Measurements from ENCODE around the gene CDK18. TPM values are rescaled to one million over a fixed set of nuclear protein-coding genes. Genes with fewer than 3 reads are reported as not detected.

Gene CDK18
- total RNA-seq, 2 donors from 2014 or later, result 0.91 to 3.0 TPM

DNA sequence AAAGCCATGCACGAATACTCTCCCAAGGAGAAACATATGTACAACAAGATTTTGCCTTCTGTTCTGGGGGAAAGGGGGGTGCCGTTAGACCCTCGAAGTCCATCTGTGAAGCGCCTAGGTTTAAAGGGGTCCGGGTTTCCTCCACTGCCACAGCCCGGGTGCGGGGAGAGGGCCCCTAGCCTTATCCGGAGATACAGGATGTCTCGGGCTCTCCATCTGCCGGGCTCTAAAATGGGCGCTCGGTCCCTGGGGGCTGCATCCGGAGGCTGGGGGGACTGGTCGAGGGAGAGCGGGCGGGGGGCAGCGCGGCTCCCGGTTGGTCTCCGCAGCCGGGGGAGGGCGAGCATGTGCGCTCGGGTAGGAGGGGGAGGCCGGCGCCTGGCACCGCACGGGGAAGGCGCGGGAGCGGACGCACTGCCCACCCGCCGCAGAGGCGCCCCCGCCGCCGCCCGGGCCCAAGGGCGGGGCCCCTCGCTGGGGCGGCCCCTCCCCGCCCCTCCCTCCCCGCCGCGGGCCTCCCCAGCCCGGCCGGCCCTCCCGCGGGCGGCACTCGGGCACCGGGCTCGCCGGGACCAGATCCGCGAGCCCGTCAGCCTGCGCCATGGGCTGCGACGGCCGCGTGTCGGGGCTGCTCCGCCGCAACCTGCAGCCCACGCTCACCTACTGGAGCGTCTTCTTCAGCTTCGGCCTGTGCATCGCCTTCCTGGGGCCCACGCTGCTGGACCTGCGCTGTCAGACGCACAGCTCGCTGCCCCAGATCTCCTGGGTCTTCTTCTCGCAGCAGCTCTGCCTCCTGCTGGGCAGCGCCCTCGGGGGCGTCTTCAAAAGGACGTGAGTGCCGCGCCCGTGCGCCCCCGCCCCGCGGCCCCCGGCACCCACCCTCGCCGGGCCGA lies 64.2 kb downstream of the CDK18 start:
- H3K4me1 Mint-ChIP-seq, result no peaks in the 10 kb centered on the region
- H3K9me3 Mint-ChIP-seq, result no peaks in the 10 kb centered on the region
- H3K36me3 Mint-ChIP-seq (ENCODE audit: low read depth), result no peaks in the 10 kb centered on the region
- peaks cover 56% of the 10 kb centered on the region for H3K27me3 Mint-ChIP-seq
- ATAC-seq (replicated peaks), result peak; percentile 37
- H3K27ac Mint-ChIP-seq, result no peak overlapping the region
- H3K4me3 Mint-ChIP-seq, result peak overlapping the region; percentile 33

DNA sequence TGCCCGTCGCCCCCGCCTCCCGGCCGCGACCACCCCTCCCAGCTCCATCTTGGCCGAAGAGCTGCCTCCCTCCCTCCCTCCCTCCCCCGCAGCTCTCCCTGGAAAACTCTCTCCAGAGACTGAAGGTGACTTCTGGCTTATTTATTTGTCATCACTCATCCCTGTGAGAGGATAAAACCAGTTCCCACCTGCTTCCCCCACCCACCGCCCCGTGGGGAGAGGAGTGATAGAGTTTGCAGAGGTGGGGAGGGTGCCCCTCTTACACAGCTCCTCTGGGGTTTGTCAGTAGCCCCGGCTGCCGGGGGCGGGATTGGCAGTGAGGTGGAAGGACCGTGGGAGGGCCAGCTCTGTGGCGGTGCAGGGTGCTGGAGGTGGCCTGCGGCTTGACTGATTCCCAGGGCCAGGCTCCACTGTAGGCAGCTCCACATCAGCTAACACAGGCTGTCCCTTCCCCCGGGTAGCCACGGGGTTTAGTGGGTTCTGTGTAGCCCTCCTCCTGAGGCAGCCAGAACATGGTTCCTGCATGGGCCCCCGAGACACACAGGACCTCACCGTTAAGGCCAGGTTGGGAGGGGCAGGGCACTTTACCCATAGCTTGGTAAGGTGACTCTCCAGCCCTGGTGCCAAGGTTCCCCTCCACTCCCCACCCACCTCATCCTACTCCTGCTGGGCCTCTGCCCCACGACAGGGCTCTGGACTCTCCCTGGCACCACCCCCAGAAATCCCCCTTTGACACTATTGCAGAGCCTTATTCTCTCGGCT lies 65.1 kb downstream of the CDK18 start:
- ATAC-seq (replicated peaks), result no peak
- Mint-ChIP-seq H3K9me3 (no peaks in the 10 kb centered on the region), H3K36me3 (ENCODE audit: low read depth) (no peaks in the 10 kb centered on the region), H3K27me3 (peaks cover 54% of the 10 kb centered on the region), H3K27ac (no peak overlapping the region), H3K4me3 (peak overlapping the region; percentile 12), H3K4me1 (no peaks in the 10 kb centered on the region)

DNA sequence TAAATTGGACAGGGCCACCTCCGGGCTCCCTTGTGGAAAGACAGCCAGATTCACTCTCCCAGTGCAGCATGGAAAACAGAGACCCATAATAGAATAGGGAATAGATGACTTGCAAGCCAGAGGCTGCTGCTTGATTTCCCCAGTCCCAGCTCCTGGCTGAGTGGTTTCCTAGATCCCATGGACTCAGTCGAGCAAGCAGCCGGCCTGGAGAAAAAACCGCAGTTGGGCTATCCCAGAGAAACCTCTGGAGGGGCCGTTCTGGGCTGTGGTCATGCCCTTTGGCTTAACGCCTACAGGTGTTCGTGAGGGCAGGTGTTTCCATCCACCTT lies 65.7 kb downstream of the CDK18 start:
- H3K36me3 Mint-ChIP-seq (ENCODE audit: low read depth), result no peaks in the 10 kb centered on the region
- no peaks in the 10 kb centered on the region for H3K4me1 Mint-ChIP-seq
- H3K4me3 Mint-ChIP-seq, result no peak overlapping the region
- ATAC-seq (replicated peaks), result no peak
- H3K27ac Mint-ChIP-seq, result no peak overlapping the region
- H3K27me3 Mint-ChIP-seq, result peaks cover 54% of the 10 kb centered on the region
- no peaks in the 10 kb centered on the region for H3K9me3 Mint-ChIP-seq

DNA sequence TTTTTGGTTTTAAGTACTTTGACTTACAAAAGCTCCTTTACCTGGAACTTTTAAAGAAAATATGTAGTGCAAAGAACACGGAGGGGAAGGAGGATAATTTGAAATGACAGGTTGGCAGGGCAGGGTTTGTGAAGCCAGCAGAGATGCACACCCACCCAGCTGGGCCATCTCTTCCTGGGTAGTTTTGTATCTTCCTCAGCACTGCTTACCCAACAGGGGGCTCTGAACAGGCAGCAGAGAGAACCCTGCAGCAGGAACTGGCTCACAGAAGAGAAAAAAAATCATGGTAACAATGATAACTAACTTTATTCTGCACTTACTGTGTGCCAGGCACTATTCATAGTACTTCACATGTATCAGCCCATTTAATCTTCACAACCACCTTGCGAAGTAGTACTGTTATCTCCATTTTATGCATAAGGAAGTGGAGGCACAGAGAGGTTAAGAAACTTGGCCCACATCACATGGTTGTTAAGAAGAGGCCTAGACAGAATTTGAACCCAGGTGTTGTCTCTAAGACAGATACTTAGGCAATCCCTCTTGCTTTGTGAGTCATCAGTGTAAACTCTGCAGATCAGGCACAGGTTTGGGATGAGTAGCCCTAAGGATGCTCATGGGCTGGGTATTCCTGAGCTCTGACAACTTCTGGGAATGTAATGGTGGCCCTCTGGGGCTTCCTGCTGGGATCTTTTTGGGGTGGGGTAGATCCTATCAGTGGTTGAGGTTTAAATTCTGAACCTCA lies 66.5 kb downstream of the CDK18 start:
- Mint-ChIP-seq H3K4me3 (no peak overlapping the region), H3K27me3 (peaks cover 48% of the 10 kb centered on the region)

DNA sequence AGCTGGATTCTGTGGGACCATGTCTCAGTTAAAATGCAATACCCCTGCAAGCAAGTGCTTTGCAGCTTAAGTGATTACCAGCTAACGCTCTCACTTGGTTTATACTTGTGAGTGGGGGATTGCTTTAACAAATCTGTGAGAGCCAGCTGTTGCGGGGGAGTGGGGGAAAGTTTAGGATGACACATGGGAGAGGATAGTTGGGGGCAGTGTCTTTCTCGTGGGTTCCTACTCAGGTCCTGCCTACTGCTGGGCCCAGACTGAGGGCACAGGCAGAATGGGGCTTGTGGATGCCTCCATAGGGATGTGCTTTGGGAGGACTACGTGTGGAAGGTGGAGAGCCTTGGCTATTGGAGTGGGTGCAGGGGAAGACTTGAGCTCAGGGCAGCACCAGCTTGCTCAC lies 67.3 kb downstream of the CDK18 start:
- Mint-ChIP-seq H3K4me3 (no peak overlapping the region), H3K27me3 (peaks cover 45% of the 10 kb centered on the region), H3K36me3 (ENCODE audit: low read depth) (no peaks in the 10 kb centered on the region), H3K27ac (no peak overlapping the region), H3K4me1 (no peaks in the 10 kb centered on the region), H3K9me3 (no peaks in the 10 kb centered on the region)
- ATAC-seq (replicated peaks), result no peak

More for the DNA sequence above, 66.5 kb downstream of the CDK18 start:
- H3K9me3 Mint-ChIP-seq, result no peaks in the 10 kb centered on the region
- H3K27ac Mint-ChIP-seq, result no peak overlapping the region
- ATAC-seq (replicated peaks), result no peak
- H3K4me1 Mint-ChIP-seq, result no peaks in the 10 kb centered on the region
- no peaks in the 10 kb centered on the region for H3K36me3 Mint-ChIP-seq (ENCODE audit: low read depth)

DNA sequence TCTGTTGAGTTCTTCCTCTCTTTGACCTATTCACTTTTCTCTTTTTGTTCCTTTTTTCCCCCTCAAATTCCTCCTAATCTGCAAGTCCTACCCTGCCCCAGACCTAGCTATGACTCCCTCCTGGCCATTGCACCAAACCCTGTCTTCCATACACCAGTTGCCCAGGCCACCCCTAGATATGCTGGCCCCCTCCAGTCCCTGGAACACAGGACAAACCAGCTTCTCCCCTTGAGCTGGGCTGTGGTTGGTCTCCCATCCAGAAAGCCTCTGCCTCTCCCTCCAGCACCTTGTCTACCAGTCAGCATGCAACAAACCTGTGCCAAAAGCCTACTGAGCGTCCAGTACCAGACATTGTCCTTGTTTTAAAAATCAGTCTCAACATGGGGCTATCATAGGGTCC lies 68.0 kb downstream of the CDK18 start:
- no peaks in the 10 kb centered on the region for H3K36me3 Mint-ChIP-seq (ENCODE audit: low read depth)
- H3K27ac Mint-ChIP-seq, result no peak overlapping the region
- H3K27me3 Mint-ChIP-seq, result peaks cover 44% of the 10 kb centered on the region
- no peak overlapping the region for H3K4me3 Mint-ChIP-seq
- no peaks in the 10 kb centered on the region for H3K4me1 Mint-ChIP-seq
- H3K9me3 Mint-ChIP-seq, result no peaks in the 10 kb centered on the region
- ATAC-seq (replicated peaks), result no peak

DNA sequence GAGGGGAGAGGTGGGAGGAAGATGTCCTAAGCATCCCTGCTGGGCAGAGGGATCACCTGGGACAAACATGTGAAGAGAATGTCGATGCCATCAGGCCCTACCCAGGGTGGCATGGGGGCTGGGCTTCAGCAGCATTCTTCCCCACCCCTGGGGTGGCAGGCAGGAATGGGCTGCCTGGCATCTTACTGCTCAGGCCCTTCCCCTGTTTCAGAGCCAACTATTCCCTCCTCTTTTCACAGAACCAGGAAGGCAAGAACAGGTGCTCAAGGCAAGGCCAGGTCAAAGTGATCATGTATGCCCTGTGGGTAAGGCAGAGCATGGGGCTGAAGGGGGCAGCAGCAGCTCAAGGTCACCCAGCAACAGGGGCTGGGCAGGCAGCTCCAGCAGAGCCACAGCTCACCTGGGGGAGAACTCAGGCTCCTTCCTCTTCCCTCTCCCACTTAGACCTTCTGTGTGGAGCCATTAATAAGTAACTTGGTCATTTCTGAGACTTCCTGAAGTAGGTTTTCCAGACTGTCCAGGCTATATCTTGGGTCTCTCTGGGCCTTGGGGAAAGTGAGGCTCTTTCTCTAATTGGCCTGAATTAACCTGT lies 70.9 kb downstream of the CDK18 start:
- no peaks in the 10 kb centered on the region for H3K9me3 Mint-ChIP-seq
- H3K27ac Mint-ChIP-seq, result no peak overlapping the region
- no peaks in the 10 kb centered on the region for H3K36me3 Mint-ChIP-seq (ENCODE audit: low read depth)
- H3K4me3 Mint-ChIP-seq, result no peak overlapping the region
- no peak for ATAC-seq (replicated peaks)
- H3K27me3 Mint-ChIP-seq, result peaks cover 42% of the 10 kb centered on the region
- H3K4me1 Mint-ChIP-seq, result no peaks in the 10 kb centered on the region

DNA sequence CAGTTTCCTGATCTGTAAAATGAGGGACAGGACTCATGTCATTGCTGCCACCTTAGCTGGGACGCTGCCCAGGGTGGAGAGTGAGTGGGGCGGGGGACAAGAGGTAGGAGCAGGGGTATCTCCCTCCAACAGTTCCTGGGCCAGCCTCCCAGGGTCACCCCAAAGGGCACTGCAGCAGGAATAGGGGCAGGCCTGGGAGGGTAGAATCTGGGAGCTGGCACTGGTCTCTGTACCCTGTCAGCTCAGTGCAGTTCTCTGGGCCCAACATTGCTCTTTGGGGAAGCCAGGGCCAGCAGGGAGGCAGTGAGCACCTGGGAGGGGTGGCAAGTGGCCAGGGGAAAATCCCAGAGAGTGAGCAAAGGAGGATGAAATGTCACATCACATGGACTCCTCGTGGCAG lies 71.5 kb downstream of the CDK18 start:
- H3K9me3 Mint-ChIP-seq, result no peaks in the 10 kb centered on the region
- no peak for ATAC-seq (replicated peaks)
- no peaks in the 10 kb centered on the region for H3K4me1 Mint-ChIP-seq
- H3K27me3 Mint-ChIP-seq, result peaks cover 36% of the 10 kb centered on the region
- H3K27ac Mint-ChIP-seq, result no peak overlapping the region
- H3K4me3 Mint-ChIP-seq, result no peak overlapping the region
- no peaks in the 10 kb centered on the region for H3K36me3 Mint-ChIP-seq (ENCODE audit: low read depth)

DNA sequence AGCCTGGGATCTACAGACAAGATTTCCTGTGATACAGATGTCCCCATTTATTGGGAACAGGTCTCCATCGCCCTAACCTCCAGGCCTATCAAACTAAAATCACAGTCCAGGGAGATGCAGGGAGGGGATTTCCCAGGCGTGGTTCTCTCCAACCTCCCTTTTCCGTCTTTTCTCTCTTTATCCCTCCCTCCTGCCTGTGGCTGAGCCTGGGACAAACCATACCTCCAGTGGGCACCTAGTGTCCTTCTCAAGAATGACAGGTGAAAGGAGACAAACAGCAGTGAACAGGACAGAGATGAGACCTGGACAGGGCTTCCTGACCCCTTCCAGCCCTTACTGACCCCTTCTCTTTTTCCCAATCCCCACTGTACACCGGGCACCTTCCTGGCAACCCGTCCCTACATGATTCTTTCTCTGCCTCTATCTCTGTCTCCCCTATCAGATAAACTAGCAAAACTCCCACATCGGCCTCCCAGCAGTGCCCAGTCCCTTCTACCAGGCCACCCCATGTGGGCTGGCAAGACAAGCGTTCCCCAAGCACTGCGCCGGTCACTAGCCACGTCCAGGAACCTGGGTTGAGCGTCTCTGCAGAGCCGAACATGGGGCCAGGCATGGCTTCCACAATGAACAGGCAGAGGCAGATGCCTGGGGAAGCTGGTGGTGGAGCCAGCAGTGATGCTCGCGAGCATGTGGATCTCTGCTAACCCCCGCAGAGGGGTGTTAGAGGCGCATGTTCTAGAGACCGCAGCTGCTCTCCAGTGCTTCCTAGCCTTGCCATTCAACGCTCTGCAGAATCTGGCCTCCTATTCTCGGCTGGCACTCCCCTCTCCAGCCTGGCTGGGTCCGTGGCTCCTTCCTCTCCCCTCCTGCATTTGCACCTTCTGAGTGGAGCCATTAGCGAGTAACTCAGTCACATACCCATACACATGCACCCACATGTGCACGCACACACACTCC lies 72.6 kb downstream of the CDK18 start:
- no peaks in the 10 kb centered on the region for H3K4me1 Mint-ChIP-seq
- no peak for ATAC-seq (replicated peaks)
- H3K36me3 Mint-ChIP-seq (ENCODE audit: low read depth), result no peaks in the 10 kb centered on the region
- H3K4me3 Mint-ChIP-seq, result no peak overlapping the region
- H3K9me3 Mint-ChIP-seq, result no peaks in the 10 kb centered on the region
- H3K27me3 Mint-ChIP-seq, result peaks cover 33% of the 10 kb centered on the region
- H3K27ac Mint-ChIP-seq, result peak overlapping the region; percentile 38

DNA sequence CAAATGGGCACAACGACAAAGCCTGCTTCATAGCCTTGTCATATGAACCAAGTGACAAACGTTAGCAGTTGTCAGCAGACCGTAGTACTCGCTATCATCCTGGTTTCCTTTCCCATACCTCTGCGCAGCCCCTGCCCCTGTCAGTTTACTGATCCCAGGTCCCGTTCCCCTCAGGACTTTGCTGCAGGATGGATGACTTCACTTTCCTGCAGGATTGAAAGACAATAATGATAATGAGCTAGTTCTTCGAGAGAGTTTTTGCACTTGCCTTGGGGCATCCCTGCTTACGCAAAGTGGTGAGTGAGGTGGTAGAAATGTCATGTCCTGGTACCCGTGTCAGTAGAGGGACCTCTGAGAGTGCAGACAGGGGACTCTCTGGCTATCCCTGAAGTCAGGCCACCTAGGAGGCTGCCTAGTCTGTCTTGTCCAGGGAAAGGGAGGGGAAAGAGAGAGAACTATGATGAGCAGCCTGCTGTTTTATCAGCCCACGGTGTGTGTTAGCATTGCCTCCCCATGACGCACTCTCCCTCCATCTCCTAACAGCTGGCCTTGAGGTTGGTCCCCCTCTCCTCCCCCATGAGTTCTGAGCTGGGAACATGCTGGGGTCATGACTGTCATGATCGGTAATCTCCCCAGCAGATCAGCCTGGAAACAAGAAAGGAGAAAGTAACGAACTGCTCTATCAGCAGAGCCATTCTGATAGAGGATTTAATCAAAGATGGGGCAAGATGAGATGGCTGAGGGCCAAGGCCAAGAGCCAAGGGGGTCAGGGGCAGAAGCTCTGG lies 73.6 kb downstream of the CDK18 start:
- Mint-ChIP-seq H3K4me3 (no peak overlapping the region), H3K27ac (no peak overlapping the region), H3K36me3 (ENCODE audit: low read depth) (no peaks in the 10 kb centered on the region)

DNA sequence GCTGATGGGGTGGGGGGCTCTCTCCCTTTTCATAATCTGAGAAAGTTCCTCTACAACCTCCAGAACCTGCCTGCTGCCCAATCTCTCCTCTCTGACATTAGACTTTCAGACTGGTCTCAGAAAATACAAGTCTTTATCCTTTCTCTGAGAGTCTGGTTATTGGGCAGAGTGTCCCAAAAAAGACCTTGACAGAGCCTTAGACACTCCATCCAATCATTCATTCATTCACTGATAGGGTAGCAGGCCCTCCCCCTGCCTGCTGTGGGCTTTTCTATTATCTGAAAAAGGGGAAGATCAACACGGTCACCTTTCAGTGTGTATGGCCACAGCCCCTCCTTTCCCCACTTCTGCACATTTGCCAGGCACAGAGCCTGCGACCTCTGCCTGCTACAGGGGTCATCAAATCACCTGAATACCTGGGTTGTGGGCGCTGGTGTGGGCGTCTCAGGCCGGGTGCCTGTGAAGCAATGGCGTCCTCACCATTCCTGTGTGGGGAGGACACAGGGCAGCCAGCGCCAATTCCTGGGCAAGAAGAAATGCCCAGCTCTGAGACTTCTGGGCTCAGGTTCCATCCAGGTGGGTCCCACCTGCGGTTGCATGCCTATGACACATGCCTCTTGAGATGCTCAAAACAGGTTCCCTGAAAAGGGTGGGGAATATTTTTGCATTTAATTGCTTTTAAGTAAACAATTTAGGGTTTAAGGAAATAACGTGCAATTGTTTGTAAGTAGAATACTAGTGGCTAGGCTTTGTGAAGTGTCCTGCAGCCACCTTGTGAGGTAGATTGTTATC lies 74.5 kb downstream of the CDK18 start:
- Mint-ChIP-seq H3K4me3 (no peak overlapping the region), H3K4me1 (no peaks in the 10 kb centered on the region), H3K36me3 (ENCODE audit: low read depth) (no peaks in the 10 kb centered on the region), H3K9me3 (no peaks in the 10 kb centered on the region), H3K27me3 (peaks cover 27% of the 10 kb centered on the region), H3K27ac (no peak overlapping the region)
- no peak for ATAC-seq (replicated peaks)

More for the DNA sequence above, 73.6 kb downstream of the CDK18 start:
- Mint-ChIP-seq H3K27me3 (peaks cover 29% of the 10 kb centered on the region), H3K4me1 (no peaks in the 10 kb centered on the region), H3K9me3 (no peaks in the 10 kb centered on the region)
- no peak for ATAC-seq (replicated peaks)

DNA sequence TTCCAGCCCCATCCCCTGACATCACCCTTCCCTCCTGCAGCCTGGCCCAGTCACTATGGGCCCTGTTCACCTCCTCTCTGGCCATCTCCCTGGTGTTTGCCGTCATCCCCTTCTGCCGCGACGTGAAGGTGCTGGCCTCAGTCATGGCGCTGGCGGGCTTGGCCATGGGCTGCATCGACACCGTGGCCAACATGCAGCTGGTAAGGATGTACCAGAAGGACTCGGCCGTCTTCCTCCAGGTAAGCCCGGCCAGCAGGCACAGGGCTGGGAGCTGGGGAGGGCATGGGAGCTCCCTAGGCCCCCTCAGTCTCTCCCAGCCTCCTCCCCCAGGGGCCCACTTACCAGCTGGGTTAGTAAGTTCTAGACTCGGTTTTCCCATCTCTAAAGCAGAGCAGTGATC lies 75.2 kb downstream of the CDK18 start:
- Mint-ChIP-seq H3K27ac (no peak overlapping the region), H3K4me3 (no peak overlapping the region), H3K9me3 (no peaks in the 10 kb centered on the region)

More for the DNA sequence above, 75.2 kb downstream of the CDK18 start:
- Mint-ChIP-seq H3K27me3 (peaks cover 23% of the 10 kb centered on the region), H3K4me1 (no peaks in the 10 kb centered on the region), H3K36me3 (ENCODE audit: low read depth) (no peaks in the 10 kb centered on the region)
- ATAC-seq (replicated peaks), result no peak
